Measurements from ENCODE around the gene MRTFB.

MRTFB gene

DNA sequence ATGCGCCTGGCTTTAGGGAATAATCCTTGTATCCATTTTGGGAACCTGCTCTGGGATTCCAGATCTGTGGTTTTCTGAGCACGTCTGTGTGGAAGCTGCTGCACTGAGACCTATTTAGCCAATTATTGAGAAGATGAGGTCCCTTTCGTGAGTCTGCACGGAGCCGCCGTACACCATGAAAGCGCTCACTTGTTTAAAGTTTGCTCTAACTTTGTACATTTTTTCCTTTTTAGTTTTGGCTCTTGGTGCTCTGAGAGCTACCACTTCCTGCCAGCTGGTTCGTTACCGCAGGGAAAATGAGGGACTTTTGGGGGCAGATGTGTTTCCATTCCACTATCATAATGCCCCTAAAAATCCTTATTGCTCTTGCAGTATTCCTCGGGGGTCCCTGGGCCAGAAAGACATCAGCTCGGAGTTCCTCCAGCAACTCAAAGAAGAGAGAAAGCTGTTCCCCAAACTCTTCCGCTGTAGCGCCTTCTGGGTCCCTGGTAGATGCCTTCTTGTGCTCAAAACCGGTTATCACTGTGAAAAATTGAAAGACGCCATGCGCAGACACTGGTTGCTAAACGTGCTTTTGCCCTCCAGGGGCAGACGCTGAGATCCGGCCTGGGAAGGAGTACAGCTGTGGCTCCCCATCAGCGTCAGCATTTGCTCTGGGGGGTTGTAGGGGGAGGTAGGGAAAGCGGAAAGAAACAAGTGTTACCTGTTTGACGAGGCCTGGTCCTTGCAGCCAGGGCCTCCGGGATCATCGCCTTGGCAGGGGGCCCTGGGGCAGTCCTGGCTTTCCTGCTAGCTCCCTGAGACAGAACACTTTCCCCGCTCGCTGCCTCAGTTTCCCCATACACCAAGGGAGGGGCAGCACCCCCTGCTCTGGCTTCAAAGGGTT, 238.1 kb downstream of the MRTFB start:
- no peak for DNase-seq (ENCODE audit: low spot score)

GRCh38 chr16:14309906-14310305, 238.8 kb downstream of the MRTFB start:
- DNase-seq (ENCODE audit: low spot score) = peak; percentile 87

DNA sequence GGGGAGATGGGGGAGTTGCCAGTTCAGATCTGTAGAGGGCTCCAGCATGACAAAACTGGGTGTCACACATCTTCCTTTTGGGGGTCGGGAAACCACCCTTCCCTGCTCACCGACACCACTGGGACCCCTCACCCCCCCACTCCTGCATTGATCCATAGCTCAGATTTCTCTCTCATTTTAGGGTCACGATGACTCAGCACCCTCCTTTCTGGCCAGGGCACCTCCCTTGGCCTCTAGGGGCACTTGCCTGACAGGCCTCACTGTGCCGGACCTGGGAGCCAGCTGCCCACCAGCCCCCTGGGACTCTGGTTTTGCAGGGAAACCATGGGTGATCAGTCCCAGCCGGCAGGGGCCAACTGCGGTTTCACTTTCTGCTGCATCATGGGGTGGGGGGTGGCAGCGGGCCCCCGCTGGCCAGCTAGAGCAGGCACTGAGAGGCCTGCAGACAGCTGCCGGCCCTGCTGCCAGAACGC, 239.4 kb downstream of the MRTFB start:
- peak; percentile 43 for DNase-seq (ENCODE audit: low spot score)

GRCh38 chr16:14314116-14314515, 243.0 kb downstream of the MRTFB start:
- no peak for DNase-seq (ENCODE audit: low spot score)

DNA sequence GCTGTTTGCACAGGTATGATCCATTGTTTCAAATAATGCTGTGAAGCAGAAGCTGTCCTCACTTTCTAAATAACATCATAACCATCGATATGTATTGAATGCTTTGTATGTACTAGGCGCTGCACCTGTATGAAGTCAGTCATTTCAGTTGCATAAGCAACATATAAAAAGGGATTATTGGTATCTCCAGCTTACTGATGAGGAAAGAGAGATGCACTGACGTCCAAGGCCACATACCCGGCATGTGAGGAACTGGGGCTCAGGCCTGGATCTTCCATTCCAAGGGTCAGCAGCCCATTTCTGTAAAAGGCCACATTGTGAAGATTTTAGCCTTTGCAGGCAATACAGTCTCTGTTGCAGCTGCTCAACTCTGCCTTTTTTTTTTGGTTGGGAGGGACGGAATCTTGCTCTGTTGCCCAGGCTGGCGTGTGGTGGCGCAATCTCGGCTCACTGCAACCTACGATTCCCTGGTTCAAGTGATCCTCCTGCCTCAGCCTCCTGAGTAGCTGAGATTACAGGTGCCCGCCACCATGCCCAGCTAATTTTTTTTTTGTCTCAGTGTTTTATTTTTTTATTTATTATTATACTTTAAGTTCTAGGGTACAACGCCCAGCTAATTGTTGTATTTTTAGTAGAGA, 244.7 kb downstream of the MRTFB start:
- DNase-seq (ENCODE audit: low spot score) = no peak

Measured in AG08396 (cell line).